ENCODE results near the gene LLPH.

Gene LLPH

DNA sequence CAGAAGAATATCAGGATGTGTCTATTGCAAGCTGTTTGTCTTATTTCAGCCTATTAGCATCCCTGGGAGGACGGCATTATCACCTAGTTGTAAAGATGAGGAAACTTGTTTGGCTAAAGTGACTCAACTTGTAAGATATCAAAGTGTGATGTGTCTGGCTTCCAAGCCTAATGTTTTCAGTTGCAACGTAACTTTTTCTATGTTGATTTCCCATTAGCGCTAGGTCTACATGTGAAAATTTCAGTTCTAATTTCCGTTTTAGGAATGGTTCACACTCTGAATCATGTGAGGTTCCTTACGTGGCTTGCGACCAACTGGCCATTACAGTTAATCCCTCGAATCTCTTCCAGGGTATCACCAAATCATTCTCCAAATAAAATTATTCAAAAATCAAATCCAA lies 58.0 kb downstream of the LLPH start:
- no peak overlapping the region for H3K4me3 ChIP-seq (ENCODE audit: control insufficient read depth, low read depth, low read length)
- DNase-seq (ENCODE audit: low read depth), result no peak
- TF ChIP-seq, protein P1, sequence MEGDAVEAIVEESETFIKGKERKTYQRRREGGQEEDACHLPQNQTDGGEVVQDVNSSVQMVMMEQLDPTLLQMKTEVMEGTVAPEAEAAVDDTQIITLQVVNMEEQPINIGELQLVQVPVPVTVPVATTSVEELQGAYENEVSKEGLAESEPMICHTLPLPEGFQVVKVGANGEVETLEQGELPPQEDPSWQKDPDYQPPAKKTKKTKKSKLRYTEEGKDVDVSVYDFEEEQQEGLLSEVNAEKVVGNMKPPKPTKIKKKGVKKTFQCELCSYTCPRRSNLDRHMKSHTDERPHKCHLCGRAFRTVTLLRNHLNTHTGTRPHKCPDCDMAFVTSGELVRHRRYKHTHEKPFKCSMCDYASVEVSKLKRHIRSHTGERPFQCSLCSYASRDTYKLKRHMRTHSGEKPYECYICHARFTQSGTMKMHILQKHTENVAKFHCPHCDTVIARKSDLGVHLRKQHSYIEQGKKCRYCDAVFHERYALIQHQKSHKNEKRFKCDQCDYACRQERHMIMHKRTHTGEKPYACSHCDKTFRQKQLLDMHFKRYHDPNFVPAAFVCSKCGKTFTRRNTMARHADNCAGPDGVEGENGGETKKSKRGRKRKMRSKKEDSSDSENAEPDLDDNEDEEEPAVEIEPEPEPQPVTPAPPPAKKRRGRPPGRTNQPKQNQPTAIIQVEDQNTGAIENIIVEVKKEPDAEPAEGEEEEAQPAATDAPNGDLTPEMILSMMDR (IDR thresholded peaks at IDR 0.05; ENCODE audit: control insufficient read depth, insufficient read depth, low read depth, low read length, missing control alignments), result no peak

DNA sequence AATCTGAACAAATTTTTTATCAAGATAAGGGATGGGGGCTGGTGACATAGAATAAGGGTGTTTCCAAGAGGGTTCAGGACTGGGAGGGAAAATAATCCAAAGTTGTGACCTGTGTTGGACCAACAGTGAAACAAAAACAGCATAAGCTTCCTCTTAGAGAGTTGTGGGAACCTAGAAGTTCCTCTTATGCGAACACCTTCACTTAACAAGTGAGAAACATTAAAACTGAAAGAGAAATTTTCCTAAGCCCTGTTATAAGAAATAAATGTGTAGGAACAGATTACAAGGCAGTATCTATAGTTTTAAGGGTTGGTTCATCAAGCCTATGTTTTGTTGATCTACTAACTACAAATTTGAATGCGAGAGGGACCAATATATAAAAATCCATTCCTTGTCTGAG lies 58.4 kb downstream of the LLPH start:
- H3K4me3 ChIP-seq (ENCODE audit: control insufficient read depth, low read depth, low read length), result no peak overlapping the region
- TF ChIP-seq, protein P1 (IDR thresholded peaks at IDR 0.05; ENCODE audit: control insufficient read depth, insufficient read depth, low read depth, low read length, missing control alignments), result no peak
- no peak for DNase-seq (ENCODE audit: low read depth)

DNA sequence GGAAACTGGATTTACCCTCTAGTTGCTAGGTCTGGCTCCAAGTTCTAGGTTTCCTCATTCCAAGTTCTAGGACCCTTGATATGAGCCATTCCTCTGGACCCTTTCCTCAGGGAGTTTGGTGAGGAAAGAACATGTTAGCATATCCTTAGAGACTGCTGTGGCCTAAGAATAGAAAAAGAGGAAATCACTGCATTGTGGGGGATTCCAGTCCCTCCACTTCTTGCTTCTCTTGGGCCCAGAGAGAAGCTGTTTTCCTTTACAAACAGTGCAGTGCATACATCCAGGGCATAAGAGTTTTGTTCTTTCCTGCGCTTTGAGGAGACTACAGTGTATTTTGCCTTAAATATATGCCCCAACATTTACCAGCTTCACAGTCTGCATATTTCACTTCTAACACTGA lies 59.0 kb downstream of the LLPH start:
- no peak for DNase-seq (ENCODE audit: low read depth)
- TF ChIP-seq, protein P1 (IDR thresholded peaks at IDR 0.05; ENCODE audit: control insufficient read depth, insufficient read depth, low read depth, low read length, missing control alignments), result no peak
- no peak overlapping the region for H3K4me3 ChIP-seq (ENCODE audit: control insufficient read depth, low read depth, low read length)

DNA sequence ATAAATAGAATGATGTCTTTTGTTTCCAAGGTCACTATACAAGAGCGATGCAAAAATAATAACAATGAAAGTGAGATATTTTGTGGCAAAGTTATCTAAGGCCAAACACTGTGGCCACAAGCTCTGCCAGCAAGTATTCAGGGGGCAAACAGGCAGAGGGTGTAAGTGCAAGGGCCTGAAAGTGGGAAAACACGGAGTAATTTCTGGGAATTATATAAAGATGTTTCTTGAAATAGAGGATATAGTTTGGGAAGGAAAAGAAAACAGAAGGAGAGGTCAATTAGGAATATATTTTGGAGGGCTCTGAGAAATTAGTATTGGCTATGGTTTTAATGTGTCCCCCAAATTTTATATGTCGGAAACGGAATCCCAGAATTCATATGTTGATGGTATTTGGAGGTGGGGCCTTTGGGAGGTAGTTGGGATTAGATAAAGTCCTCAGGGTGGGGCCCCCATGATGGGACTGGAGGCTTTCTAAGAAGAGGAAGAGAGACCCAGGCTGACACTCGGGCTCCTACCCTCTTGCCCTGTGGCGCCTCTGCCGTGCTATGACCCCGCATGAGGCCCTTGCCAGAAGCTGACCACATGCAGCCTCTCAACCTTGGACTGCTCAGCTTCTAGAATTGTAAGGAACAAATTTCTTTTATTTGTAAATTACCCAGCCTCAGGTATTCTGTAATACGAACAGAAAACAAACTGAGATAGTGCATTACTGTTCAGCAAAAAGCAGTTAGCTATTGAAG lies 60.0 kb downstream of the LLPH start:
- TF ChIP-seq, protein P1 (IDR thresholded peaks at IDR 0.05; ENCODE audit: control insufficient read depth, insufficient read depth, low read depth, low read length, missing control alignments), result no peak
- no peak for DNase-seq (ENCODE audit: low read depth)
- no peak overlapping the region for H3K4me3 ChIP-seq (ENCODE audit: control insufficient read depth, low read depth, low read length)

DNA sequence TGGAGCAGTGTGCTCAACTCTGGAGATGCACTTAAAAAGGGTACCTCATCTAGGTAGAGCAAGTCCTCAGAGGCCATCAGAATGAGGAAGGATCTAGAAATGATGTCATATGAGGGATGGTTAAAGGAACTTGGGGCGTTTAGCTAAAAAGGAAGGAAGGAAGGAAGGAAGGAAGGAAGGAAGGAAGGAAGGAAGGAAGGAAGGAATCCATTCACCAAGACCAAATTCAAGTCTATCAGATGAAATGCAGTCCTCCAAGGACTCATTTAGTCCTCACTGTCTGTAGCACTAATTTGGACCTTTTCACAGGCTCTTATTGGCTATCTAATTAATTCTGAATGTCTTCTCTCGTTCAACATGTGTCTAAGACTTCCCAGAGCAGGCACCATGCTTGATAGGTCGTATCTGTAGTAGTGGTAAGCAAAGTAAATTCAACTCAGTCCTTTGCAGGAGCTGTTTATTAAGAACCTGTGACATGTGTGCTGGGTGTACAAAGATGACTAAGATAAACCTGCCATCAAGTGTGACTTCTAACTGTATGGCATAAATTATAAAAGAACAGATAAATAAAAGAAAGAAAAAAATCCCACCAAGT lies 63.5 kb downstream of the LLPH start:
- H3K4me3 ChIP-seq (ENCODE audit: control insufficient read depth, low read depth, low read length), result no peak overlapping the region
- no peak for DNase-seq (ENCODE audit: low read depth)
- TF ChIP-seq, protein P1 (IDR thresholded peaks at IDR 0.05; ENCODE audit: control insufficient read depth, insufficient read depth, low read depth, low read length, missing control alignments), result no peak

All from AG09309 (cell line).